ENCODE measurements around the gene ABCG4.

Gene ABCG4

DNA sequence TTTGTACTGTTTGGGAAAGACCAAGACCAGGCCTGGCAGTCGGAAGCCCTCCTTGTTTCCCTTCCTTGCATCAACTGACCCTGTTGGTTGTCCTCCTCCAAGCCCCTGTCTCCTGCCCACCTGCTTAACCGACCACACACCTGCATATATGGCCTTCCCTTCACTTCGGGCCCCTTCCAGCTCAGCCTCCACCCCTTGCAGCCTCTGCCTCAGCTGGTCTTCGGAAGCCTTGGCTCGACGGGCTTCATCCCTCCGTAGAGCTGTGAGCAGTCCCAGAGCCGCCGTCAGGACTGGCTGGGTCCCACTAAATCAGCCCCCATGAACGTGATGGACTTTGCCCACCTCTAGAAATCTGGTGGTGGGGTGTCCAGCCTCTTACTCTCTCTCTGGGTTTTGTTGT lies 44.8 kb downstream of the ABCG4 start:
- TF ChIP-seq POLR2AphosphoS5 (IDR thresholded peaks at IDR 0.05; ENCODE audit: low read depth, low read length) = no peak
- TF ChIP-seq TAF1 (IDR thresholded peaks at IDR 0.05; ENCODE audit: borderline replicate concordance, insufficient read depth, low read length) = no peak
- TF ChIP-seq FOXP2 (optimal IDR thresholded peaks at IDR 0.05; ENCODE audit: borderline replicate concordance, extremely low read depth, extremely low read length, insufficient read depth) = no peak
- no peak for TF ChIP-seq SIN3A (IDR thresholded peaks at IDR 0.05; ENCODE audit: borderline replicate concordance, insufficient read depth, low read length)
- TF ChIP-seq, protein P1, sequence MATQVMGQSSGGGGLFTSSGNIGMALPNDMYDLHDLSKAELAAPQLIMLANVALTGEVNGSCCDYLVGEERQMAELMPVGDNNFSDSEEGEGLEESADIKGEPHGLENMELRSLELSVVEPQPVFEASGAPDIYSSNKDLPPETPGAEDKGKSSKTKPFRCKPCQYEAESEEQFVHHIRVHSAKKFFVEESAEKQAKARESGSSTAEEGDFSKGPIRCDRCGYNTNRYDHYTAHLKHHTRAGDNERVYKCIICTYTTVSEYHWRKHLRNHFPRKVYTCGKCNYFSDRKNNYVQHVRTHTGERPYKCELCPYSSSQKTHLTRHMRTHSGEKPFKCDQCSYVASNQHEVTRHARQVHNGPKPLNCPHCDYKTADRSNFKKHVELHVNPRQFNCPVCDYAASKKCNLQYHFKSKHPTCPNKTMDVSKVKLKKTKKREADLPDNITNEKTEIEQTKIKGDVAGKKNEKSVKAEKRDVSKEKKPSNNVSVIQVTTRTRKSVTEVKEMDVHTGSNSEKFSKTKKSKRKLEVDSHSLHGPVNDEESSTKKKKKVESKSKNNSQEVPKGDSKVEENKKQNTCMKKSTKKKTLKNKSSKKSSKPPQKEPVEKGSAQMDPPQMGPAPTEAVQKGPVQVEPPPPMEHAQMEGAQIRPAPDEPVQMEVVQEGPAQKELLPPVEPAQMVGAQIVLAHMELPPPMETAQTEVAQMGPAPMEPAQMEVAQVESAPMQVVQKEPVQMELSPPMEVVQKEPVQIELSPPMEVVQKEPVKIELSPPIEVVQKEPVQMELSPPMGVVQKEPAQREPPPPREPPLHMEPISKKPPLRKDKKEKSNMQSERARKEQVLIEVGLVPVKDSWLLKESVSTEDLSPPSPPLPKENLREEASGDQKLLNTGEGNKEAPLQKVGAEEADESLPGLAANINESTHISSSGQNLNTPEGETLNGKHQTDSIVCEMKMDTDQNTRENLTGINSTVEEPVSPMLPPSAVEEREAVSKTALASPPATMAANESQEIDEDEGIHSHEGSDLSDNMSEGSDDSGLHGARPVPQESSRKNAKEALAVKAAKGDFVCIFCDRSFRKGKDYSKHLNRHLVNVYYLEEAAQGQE (IDR thresholded peaks at IDR 0.05; ENCODE audit: insufficient read depth in 1 of 2, low read depth in 2 of 2, low read length in 2 of 2) = no peak

DNA sequence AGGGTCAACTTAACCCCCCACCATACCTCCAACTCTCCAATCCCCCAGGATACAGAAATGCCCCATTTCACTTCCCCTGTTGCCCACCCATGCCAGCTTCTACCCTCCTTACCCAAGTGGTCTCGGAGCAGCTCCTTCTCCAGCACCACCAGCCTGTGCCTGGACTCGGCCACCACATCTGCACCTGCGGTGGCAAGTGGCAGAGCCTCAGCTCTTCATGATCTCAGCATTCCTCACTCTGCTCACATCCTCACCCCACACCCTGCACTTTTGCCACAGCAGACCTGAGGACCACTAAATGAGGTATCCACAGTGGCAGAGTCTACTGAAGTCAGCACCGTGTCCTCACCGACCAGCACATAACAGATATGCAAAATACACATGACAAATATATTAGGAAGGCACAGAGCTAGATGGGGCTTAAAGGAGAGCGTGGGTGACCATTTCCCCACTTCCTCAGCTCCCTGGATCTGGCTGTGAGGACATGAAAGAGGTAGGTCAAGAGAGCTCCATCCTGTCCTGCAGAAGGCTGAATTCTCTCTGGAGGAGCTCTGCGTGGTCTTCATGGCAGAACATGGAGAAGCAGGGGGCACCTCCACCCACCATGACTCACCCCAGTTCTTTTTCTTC lies 46.1 kb downstream of the ABCG4 start:
- TF ChIP-seq POLR2AphosphoS5 (IDR thresholded peaks at IDR 0.05; ENCODE audit: low read depth, low read length) = no peak
- TF ChIP-seq FOXP2 (optimal IDR thresholded peaks at IDR 0.05; ENCODE audit: borderline replicate concordance, extremely low read depth, extremely low read length, insufficient read depth) = no peak
- TF ChIP-seq, protein P1 (IDR thresholded peaks at IDR 0.05; ENCODE audit: insufficient read depth in 1 of 2, low read depth in 2 of 2, low read length in 2 of 2) = no peak
- no peak for TF ChIP-seq SIN3A (IDR thresholded peaks at IDR 0.05; ENCODE audit: borderline replicate concordance, insufficient read depth, low read length)
- no peak for TF ChIP-seq TAF1 (IDR thresholded peaks at IDR 0.05; ENCODE audit: borderline replicate concordance, insufficient read depth, low read length)

DNA sequence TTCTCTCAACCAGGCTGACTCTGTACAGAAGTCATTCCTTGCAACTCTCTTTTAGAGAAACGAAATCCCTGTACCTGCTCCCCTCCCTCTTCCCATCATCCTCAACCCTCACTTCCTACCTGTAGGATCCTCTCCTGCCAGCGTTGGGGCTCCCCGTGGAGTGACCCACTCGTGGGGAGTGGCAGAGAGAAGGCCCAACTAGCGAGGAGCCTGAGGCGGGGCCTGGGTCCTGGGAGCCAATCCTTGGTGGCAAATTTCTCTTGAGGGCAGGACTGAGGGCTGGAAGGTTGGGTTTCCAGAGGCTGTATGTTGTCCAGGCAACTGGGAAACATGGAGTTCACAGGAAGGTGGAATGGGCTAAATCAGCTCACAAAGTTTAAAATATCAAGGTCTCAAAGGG lies 46.8 kb downstream of the ABCG4 start:
- TF ChIP-seq TAF1 (IDR thresholded peaks at IDR 0.05; ENCODE audit: borderline replicate concordance, insufficient read depth, low read length) (no peak), SIN3A (IDR thresholded peaks at IDR 0.05; ENCODE audit: borderline replicate concordance, insufficient read depth, low read length) (no peak), FOXP2 (optimal IDR thresholded peaks at IDR 0.05; ENCODE audit: borderline replicate concordance, extremely low read depth, extremely low read length, insufficient read depth) (no peak), POLR2AphosphoS5 (IDR thresholded peaks at IDR 0.05; ENCODE audit: low read depth, low read length) (no peak)
- TF ChIP-seq, protein P1 (IDR thresholded peaks at IDR 0.05; ENCODE audit: insufficient read depth in 1 of 2, low read depth in 2 of 2, low read length in 2 of 2) = no peak

DNA sequence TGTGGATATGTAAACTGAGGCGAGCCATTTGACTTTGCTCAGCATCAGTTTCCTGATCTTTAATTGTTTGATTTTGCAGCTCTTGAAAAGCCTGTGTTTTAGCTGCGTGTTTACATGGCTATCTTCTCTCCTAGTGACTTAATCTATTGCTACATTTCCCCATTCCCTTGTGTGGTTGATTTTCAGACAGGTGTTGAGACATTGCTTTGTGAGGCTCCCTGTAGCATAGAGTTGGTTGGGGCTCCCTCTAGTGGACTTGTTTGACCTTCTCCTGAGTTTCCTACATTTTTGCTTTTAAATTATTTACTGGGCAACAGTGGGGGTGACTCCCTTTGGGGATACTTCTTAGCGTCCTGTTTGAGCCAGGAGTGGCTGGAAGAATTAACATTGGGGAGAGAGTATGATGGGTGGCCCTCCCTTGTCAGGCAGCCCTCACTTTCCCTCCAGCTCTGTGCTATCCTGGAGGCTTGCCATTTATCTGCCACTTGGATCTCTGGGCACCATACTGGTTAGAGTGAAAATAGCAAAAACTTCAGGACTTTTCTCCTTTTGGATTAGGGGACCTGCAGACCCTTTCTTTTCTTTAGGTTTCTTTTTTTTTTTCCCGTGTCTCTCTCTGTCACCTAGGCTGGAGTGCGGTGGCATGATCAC lies 48.1 kb downstream of the ABCG4 start:
- TF ChIP-seq POLR2AphosphoS5 (IDR thresholded peaks at IDR 0.05; ENCODE audit: low read depth, low read length) (no peak), TAF1 (IDR thresholded peaks at IDR 0.05; ENCODE audit: borderline replicate concordance, insufficient read depth, low read length) (no peak), SIN3A (IDR thresholded peaks at IDR 0.05; ENCODE audit: borderline replicate concordance, insufficient read depth, low read length) (no peak), FOXP2 (optimal IDR thresholded peaks at IDR 0.05; ENCODE audit: borderline replicate concordance, extremely low read depth, extremely low read length, insufficient read depth) (no peak)
- TF ChIP-seq, protein P1 (IDR thresholded peaks at IDR 0.05; ENCODE audit: insufficient read depth in 1 of 2, low read depth in 2 of 2, low read length in 2 of 2) = no peak

Measured in PFSK-1 (cell line).